Measurements from ENCODE around the gene E2F7.

E2F7 gene

GRCh38 chr12:77065361-77066204, at the start of gene E2F7:
Gene E2F7 (minus strand): TSS chr12:77065569. CDS start chr12:77064635, 934 bp downstream.
- DNase-seq (ENCODE audit: extremely low read depth, low read depth), result peak; percentile 71
- no peak for TF ChIP-seq CTCF (IDR thresholded peaks at IDR 0.05; ENCODE audit: low read depth, low read length)

GRCh38 chr12:77113971-77114370, 48.6 kb upstream of the E2F7 start:
- TF ChIP-seq CTCF (IDR thresholded peaks at IDR 0.05; ENCODE audit: low read depth, low read length), result no peak
- no peak for DNase-seq (ENCODE audit: extremely low read depth, low read depth)

- no peak for DNase-seq (ENCODE audit: extremely low read depth, low read depth)
- no peak for TF ChIP-seq CTCF (IDR thresholded peaks at IDR 0.05; ENCODE audit: low read depth, low read length)
Measured at GRCh38 chr12:77108707-77109106, 43.3 kb upstream of the E2F7 start.

GRCh38 chr12:77107121-77107520, 41.8 kb upstream of the E2F7 start:
- DNase-seq (ENCODE audit: extremely low read depth, low read depth), result no peak
- TF ChIP-seq CTCF (IDR thresholded peaks at IDR 0.05; ENCODE audit: low read depth, low read length), result no peak

- TF ChIP-seq CTCF (IDR thresholded peaks at IDR 0.05; ENCODE audit: low read depth, low read length), result no peak
- DNase-seq (ENCODE audit: extremely low read depth, low read depth), result no peak
Measured at GRCh38 chr12:77104792-77105191, 39.4 kb upstream of the E2F7 start.

GRCh38 chr12:77104286-77104685, 38.9 kb upstream of the E2F7 start:
- no peak for TF ChIP-seq CTCF (IDR thresholded peaks at IDR 0.05; ENCODE audit: low read depth, low read length)
- DNase-seq (ENCODE audit: extremely low read depth, low read depth), result no peak

- no peak for DNase-seq (ENCODE audit: extremely low read depth, low read depth)
- no peak for TF ChIP-seq CTCF (IDR thresholded peaks at IDR 0.05; ENCODE audit: low read depth, low read length)
Measured at GRCh38 chr12:77102691-77103090, 37.3 kb upstream of the E2F7 start.

Measured in AG09319 (cell line).